HEK293 (cell line): ENCODE results near the gene SDC3.
A peak's percentile ranks its signal among the peaks of the same experiment; 100 is the strongest.

ENCODE experiments used
- CTCF ChIA-PET: fragments of 350-600 bp; formaldehyde crosslinking; extraction: SDS; loops from one replicate; lab custom pipeline; 2021; ENCODE audit warnings: antibody characterized with exemption; lab: Yijun Ruan, JAX
- POLR2A ChIA-PET: fragments of 300-600 bp; formaldehyde crosslinking; extraction: SDS; loops from one replicate; lab custom pipeline; 2020; ENCODE audit warnings: antibody characterized with exemption, inconsistent platforms; lab: Yijun Ruan, JAX
- H3K27ac ChIP-seq: fragments of 200-500 bp; sonication (Bioruptor generic); 2 replicates; pipeline ENCODE4 v1.5.1; 2014; ENCODE audit warnings: low read depth, low read length, control low read depth, inconsistent platforms; ENCODE audit errors: extremely low read depth
- H3K36me3 ChIP-seq, 2 experiments: fragments of 200-500 bp in 1 of 2; sonication (Bioruptor generic) in 1 of 2; 1 replicate in 1 of 2; 2 replicates in 1 of 2; pipeline ENCODE4 v1.5.1; 2014 to 2017; ENCODE audit warnings: inconsistent platforms in 2 of 2, low read length in 2 of 2; ENCODE audit not compliant: control insufficient read depth in 2 of 2, insufficient read depth in 1 of 2
- H3K4me1 ChIP-seq: fragments of 200-500 bp; sonication (Bioruptor generic); 2 replicates; pipeline ENCODE4 v1.5.1; 2014; ENCODE audit warnings: mild to moderate bottlenecking, low read length, inconsistent platforms; ENCODE audit not compliant: control insufficient read depth, insufficient read depth
- H3K4me3 ChIP-seq: 2 replicates; pipeline ENCODE4 v1.5.1; 2011; ENCODE audit warnings: low read depth, mild to moderate bottlenecking, control low read depth, low read length, moderate library complexity
- H3K9me3 ChIP-seq: fragments of 200-500 bp; sonication (Bioruptor generic); 2 replicates; pipeline ENCODE4 v1.5.1; 2014; ENCODE audit warnings: low read depth, low read length, inconsistent platforms; ENCODE audit not compliant: control insufficient read depth, insufficient read depth
- GLI4 ChIP-seq: fragments of 450-650 bp; formaldehyde crosslinking; IDR thresholded peaks from 2 replicates; pipeline ENCODE4 v1.5.1; 2016; ENCODE audit warnings: missing biosample characterization, missing genetic modification characterization
- HOXA7 ChIP-seq: sonication (generic); formaldehyde crosslinking; IDR thresholded peaks from 2 replicates; pipeline ENCODE4 v1.8.1; 2022; ENCODE audit warnings: missing genetic modification reagents, borderline replicate concordance
- KLF1 ChIP-seq: fragments of 450-650 bp; formaldehyde crosslinking; IDR thresholded peaks from 2 replicates; pipeline ENCODE4 v1.5.1; 2016; ENCODE audit warnings: missing biosample characterization, missing genetic modification characterization
- MYNN ChIP-seq: fragments of 450-650 bp; formaldehyde crosslinking; IDR thresholded peaks from 2 replicates; pipeline ENCODE4 v1.5.1; 2016; ENCODE audit warnings: missing biosample characterization, missing genetic modification characterization, borderline replicate concordance
- SALL2 ChIP-seq: fragments of 450-650 bp; formaldehyde crosslinking; IDR thresholded peaks from 2 replicates; pipeline ENCODE4 v1.5.0; 2017; ENCODE audit warnings: missing biosample characterization, mild to moderate bottlenecking, missing genetic modification characterization, borderline replicate concordance
- TCF7L2 ChIP-seq: IDR thresholded peaks from 2 replicates; pipeline ENCODE4 v1.6.1; 2011; ENCODE audit warnings: low read depth, mild to moderate bottlenecking, inconsistent platforms, low read length, moderate library complexity, borderline replicate concordance
- YY1 ChIP-seq: fragments of 450-650 bp; formaldehyde crosslinking; IDR thresholded peaks from 2 replicates; pipeline ENCODE4 v1.5.1; 2018; ENCODE audit warnings: missing biosample characterization, missing genetic modification characterization
- ZBTB48 ChIP-seq: fragments of 450-650 bp; formaldehyde crosslinking; IDR thresholded peaks from 2 replicates; pipeline ENCODE4 v1.5.1; 2016; ENCODE audit warnings: missing biosample characterization, missing genetic modification characterization
- ZNF114 ChIP-seq: fragments of 450-650 bp; formaldehyde crosslinking; IDR thresholded peaks from 2 replicates; pipeline ENCODE4 v1.5.0; 2017; ENCODE audit warnings: missing biosample characterization, missing genetic modification characterization
- ZNF18 ChIP-seq: fragments of 450-650 bp; formaldehyde crosslinking; IDR thresholded peaks from 2 replicates; pipeline ENCODE4 v1.5.1; 2016; ENCODE audit warnings: missing biosample characterization, missing genetic modification characterization
- ZNF211 ChIP-seq: fragments of 450-650 bp; formaldehyde crosslinking; IDR thresholded peaks from 2 replicates; pipeline ENCODE4 v1.5.1; 2016; ENCODE audit warnings: low read depth, missing biosample characterization, missing genetic modification characterization
- ZNF239 ChIP-seq: fragments of 450-650 bp; formaldehyde crosslinking; IDR thresholded peaks from 2 replicates; pipeline ENCODE4 v1.5.1; 2016; ENCODE audit warnings: missing biosample characterization, missing genetic modification characterization
- ZNF26 ChIP-seq: fragments of 450-650 bp; formaldehyde crosslinking; IDR thresholded peaks from 2 replicates; pipeline ENCODE4 v1.5.1; 2016; ENCODE audit warnings: missing biosample characterization, missing genetic modification characterization
- ZNF280D ChIP-seq: fragments of 450-650 bp; formaldehyde crosslinking; IDR thresholded peaks from 2 replicates; pipeline ENCODE4 v1.5.1; 2016; ENCODE audit warnings: missing biosample characterization, missing genetic modification characterization
- ZNF354C ChIP-seq: fragments of 450-650 bp; formaldehyde crosslinking; IDR thresholded peaks from 2 replicates; pipeline ENCODE4 v1.5.1; 2016; ENCODE audit warnings: missing biosample characterization, missing genetic modification characterization, low read depth, borderline replicate concordance
- ZNF404 ChIP-seq: fragments of 450-650 bp; formaldehyde crosslinking; IDR thresholded peaks from 2 replicates; pipeline ENCODE4 v1.5.1; 2017; ENCODE audit warnings: missing biosample characterization, missing genetic modification characterization
- ZNF416 ChIP-seq: fragments of 450-650 bp; formaldehyde crosslinking; IDR thresholded peaks from 2 replicates; pipeline ENCODE4 v1.5.1; 2016; ENCODE audit warnings: missing biosample characterization, missing genetic modification characterization
- ZNF426 ChIP-seq: fragments of 450-650 bp; formaldehyde crosslinking; IDR thresholded peaks from 2 replicates; pipeline ENCODE4 v1.5.1; 2017; ENCODE audit warnings: missing biosample characterization, missing genetic modification characterization, mild to moderate bottlenecking, inconsistent platforms, moderate library complexity
- ZNF488 ChIP-seq: fragments of 450-650 bp; formaldehyde crosslinking; IDR thresholded peaks from 2 replicates; pipeline ENCODE4 v1.5.1; 2016; ENCODE audit warnings: missing biosample characterization, missing genetic modification characterization
- ZNF501 ChIP-seq: fragments of 450-650 bp; formaldehyde crosslinking; IDR thresholded peaks from 2 replicates; pipeline ENCODE4 v1.5.1; 2016; ENCODE audit warnings: missing biosample characterization, missing genetic modification characterization
- ZNF558 ChIP-seq: fragments of 450-650 bp; formaldehyde crosslinking; IDR thresholded peaks from 2 replicates; pipeline ENCODE4 v1.5.1; 2016; ENCODE audit warnings: missing biosample characterization, missing genetic modification characterization
- ZNF580 ChIP-seq: fragments of 450-650 bp; formaldehyde crosslinking; IDR thresholded peaks from 2 replicates; pipeline ENCODE4 v1.5.1; 2016; ENCODE audit warnings: missing biosample characterization, missing genetic modification characterization
- ZNF623 ChIP-seq: fragments of 450-650 bp; formaldehyde crosslinking; IDR thresholded peaks from 2 replicates; pipeline ENCODE4 v1.5.1; 2016; ENCODE audit warnings: missing biosample characterization, missing genetic modification characterization
- ZNF664 ChIP-seq: fragments of 450-650 bp; formaldehyde crosslinking; IDR thresholded peaks from 2 replicates; pipeline ENCODE4 v1.5.1; 2016; ENCODE audit warnings: missing biosample characterization, missing genetic modification characterization
- ZNF701 ChIP-seq: fragments of 450-650 bp; formaldehyde crosslinking; IDR thresholded peaks from 2 replicates; pipeline ENCODE4 v1.5.1; 2016; ENCODE audit warnings: missing biosample characterization, missing genetic modification characterization

Gene SDC3

GRCh38 chr1:30823627-30823968 is 85.0 kb downstream of the SDC3 start:
- Histone ChIP-seq H3K4me1 (peaks cover 6% of the 10 kb centered on the region), H3K9me3 (no peaks in the 10 kb centered on the region), H3K27ac (peak overlapping the region; percentile 95), H3K36me3 (no peaks in the 10 kb centered on the region), H3K4me3 (peak overlapping the region; percentile 48)
- ChIA-PET CTCF (interaction anchor here (0.9 to 3.8 kb wide), 5 partner anchors 10 to 105 kb away, joined by 3 to 27 read pairs (median 6); no protein-coding TSS in a partner anchor), POLR2A (interaction anchor here (1.0 to 1.6 kb wide), 6 partner anchors 12 to 31 kb away, joined by 3 to 7 read pairs (median 4); no protein-coding TSS in a partner anchor)
- no peak for TF ChIP-seq GLI4 (tag by site-specific recombination)
- TF ChIP-seq ZNF623 (tag by site-specific recombination): no peak
- TF ChIP-seq TCF7L2: no peak
- TF ChIP-seq ZNF488 (tag by site-specific recombination): no peak
- TF ChIP-seq YY1 (tag by site-specific recombination): no peak
- no peak for TF ChIP-seq MYNN
- TF ChIP-seq ZNF211 (tag by site-specific recombination): no peak
- TF ChIP-seq ZNF416: no peak
- no peak for TF ChIP-seq ZNF280D
- TF ChIP-seq ZNF239: no peak
- TF ChIP-seq ZNF580 (tag by site-specific recombination): no peak
- TF ChIP-seq ZNF426: no peak
- no peak for TF ChIP-seq ZNF26 (tag by site-specific recombination)
- TF ChIP-seq ZNF404 (tag by site-specific recombination): no peak
- no peak for TF ChIP-seq ZNF701 (tag by site-specific recombination)
- no peak for TF ChIP-seq ZNF558
- TF ChIP-seq ZNF664 (tag by site-specific recombination): no peak

- H3K27ac ChIP-seq: peak overlapping the region; percentile 95
- CTCF ChIA-PET: interaction anchor here (0.9 to 3.8 kb wide), 4 partner anchors 15 to 104 kb away, joined by 3 to 27 read pairs (median 4); no protein-coding TSS in a partner anchor
- no peaks in the 10 kb centered on the region for H3K9me3 ChIP-seq
- H3K36me3 ChIP-seq: no peaks in the 10 kb centered on the region
- POLR2A ChIA-PET: interaction anchor here (1.6 kb wide), 1 partner anchor 16 kb away, joined by 7 read pairs; no protein-coding TSS in a partner anchor
- no peak overlapping the region for H3K4me3 ChIP-seq
- peaks cover 6% of the 10 kb centered on the region for H3K4me1 ChIP-seq
- no peak for TF ChIP-seq HOXA7 (CRISPR knock-in tag)
- TF ChIP-seq ZBTB48: peak; percentile 83
- TF ChIP-seq ZNF114 (tag by site-specific recombination): no peak
- no peak for TF ChIP-seq SALL2
- TF ChIP-seq ZNF501 (tag by site-specific recombination): no peak
- TF ChIP-seq ZNF354C (tag by site-specific recombination): no peak
- no peak for TF ChIP-seq ZNF488 (tag by site-specific recombination)
- peak; percentile 87 for TF ChIP-seq ZNF18 (tag by site-specific recombination)
- TF ChIP-seq KLF1: peak; percentile 20; the same call in 1 of the 2 replicates
Measured at GRCh38 chr1:30822966-30823581, 85.5 kb downstream of the SDC3 start.
